ENCODE data around the gene ZNRF3.

ZNRF3 gene

GRCh38 chr22:28923826-28924732, 40.7 kb downstream of the ZNRF3 start:
- DNase-seq (ENCODE audit: low read depth) = no peak
- H3K4me3 ChIP-seq (ENCODE audit: low read length) = peak overlapping the region; percentile 6
- no peak for TF ChIP-seq CTCF (conservative IDR thresholded peaks at IDR 0.05; ENCODE audit: low read depth, low read length)

- no peak overlapping the region for H3K4me3 ChIP-seq (ENCODE audit: low read length)
- no peak for TF ChIP-seq CTCF (conservative IDR thresholded peaks at IDR 0.05; ENCODE audit: low read depth, low read length)
- DNase-seq (ENCODE audit: low read depth) = no peak
These were observed 42.5 kb downstream of the ZNRF3 start for GRCh38 chr22:28925916-28926315.

GRCh38 chr22:28927630-28928029, 44.3 kb downstream of the ZNRF3 start:
- TF ChIP-seq CTCF (conservative IDR thresholded peaks at IDR 0.05; ENCODE audit: low read depth, low read length) = no peak
- no peak overlapping the region for H3K4me3 ChIP-seq (ENCODE audit: low read length)
- no peak for DNase-seq (ENCODE audit: low read depth)

- DNase-seq (ENCODE audit: low read depth) = no peak
- no peak for TF ChIP-seq CTCF (conservative IDR thresholded peaks at IDR 0.05; ENCODE audit: low read depth, low read length)
- H3K4me3 ChIP-seq (ENCODE audit: low read length) = no peak overlapping the region
These were observed 45.8 kb downstream of the ZNRF3 start for GRCh38 chr22:28929197-28929596.

- no peak for DNase-seq (ENCODE audit: low read depth)
- H3K4me3 ChIP-seq (ENCODE audit: low read length) = no peak overlapping the region
- TF ChIP-seq CTCF (conservative IDR thresholded peaks at IDR 0.05; ENCODE audit: low read depth, low read length) = no peak
These were observed 47.1 kb downstream of the ZNRF3 start for GRCh38 chr22:28930357-28931007.

GRCh38 chr22:28931844-28932567, 48.6 kb downstream of the ZNRF3 start:
- DNase-seq (ENCODE audit: low read depth) = no peak
- no peak for TF ChIP-seq CTCF (conservative IDR thresholded peaks at IDR 0.05; ENCODE audit: low read depth, low read length)

More at GRCh38 chr22:28931844-28932567, 48.6 kb downstream of the ZNRF3 start:
- H3K4me3 ChIP-seq (ENCODE audit: low read length) = no peak overlapping the region

Measured in retinal pigment epithelial cell (primary cell).